IPS DF 6.9 (cell line): ENCODE measurements around the gene TSPO.
A peak's percentile ranks its signal among the peaks of the same experiment; 100 is the strongest.
"Not testable (repeated sequence)": the region's sequence is repeated elsewhere in the genome, so short reads cannot be mapped to it uniquely, and the experiment has no call there.

Experiments
- DNase-seq: peaks from one replicate; pipeline ENCODE4 v3.0.0-alpha.2; 2013; ENCODE audit warnings: low read depth, low spot score
- H3K27ac ChIP-seq: one replicate; pipeline ENCODE4 v1.5.1; 2013; ENCODE audit warnings: low read length, control low read depth
- H3K27me3 ChIP-seq: 2 replicates; pipeline ENCODE4 v1.6.1; 2013; ENCODE audit warnings: mild to moderate bottlenecking, low read length; ENCODE audit not compliant: control insufficient read depth, insufficient read depth
- H3K36me3 ChIP-seq: 2 replicates; pipeline ENCODE4 v1.6.1; 2013; ENCODE audit warnings: low read length; ENCODE audit not compliant: control insufficient read depth, insufficient read depth
- H3K4me1 ChIP-seq: 2 replicates; pipeline ENCODE4 v1.6.1; 2013; ENCODE audit warnings: low read length; ENCODE audit not compliant: control insufficient read depth, insufficient read depth
- H3K4me3 ChIP-seq: 2 replicates; pipeline ENCODE4 v1.5.1; 2013; ENCODE audit warnings: mild to moderate bottlenecking, low read length
- H3K9me3 ChIP-seq: 2 replicates; pipeline ENCODE4 v1.6.1; 2013; ENCODE audit warnings: low read length, inconsistent platforms; ENCODE audit not compliant: control insufficient read depth, insufficient read depth
- WGBS: extraction: QIAGEN DNeasy Blood & Tissue Kit; methylation state at CpG from one replicate; pipeline ENCODE4 v1.1.7; 2013; ENCODE audit warnings: mixed read lengths, missing lambda C conversion rate; ENCODE audit not compliant: insufficient read length, insufficient coverage; 5-methylcytosine and 5-hydroxymethylcytosine counted together

The TSPO gene

DNA sequence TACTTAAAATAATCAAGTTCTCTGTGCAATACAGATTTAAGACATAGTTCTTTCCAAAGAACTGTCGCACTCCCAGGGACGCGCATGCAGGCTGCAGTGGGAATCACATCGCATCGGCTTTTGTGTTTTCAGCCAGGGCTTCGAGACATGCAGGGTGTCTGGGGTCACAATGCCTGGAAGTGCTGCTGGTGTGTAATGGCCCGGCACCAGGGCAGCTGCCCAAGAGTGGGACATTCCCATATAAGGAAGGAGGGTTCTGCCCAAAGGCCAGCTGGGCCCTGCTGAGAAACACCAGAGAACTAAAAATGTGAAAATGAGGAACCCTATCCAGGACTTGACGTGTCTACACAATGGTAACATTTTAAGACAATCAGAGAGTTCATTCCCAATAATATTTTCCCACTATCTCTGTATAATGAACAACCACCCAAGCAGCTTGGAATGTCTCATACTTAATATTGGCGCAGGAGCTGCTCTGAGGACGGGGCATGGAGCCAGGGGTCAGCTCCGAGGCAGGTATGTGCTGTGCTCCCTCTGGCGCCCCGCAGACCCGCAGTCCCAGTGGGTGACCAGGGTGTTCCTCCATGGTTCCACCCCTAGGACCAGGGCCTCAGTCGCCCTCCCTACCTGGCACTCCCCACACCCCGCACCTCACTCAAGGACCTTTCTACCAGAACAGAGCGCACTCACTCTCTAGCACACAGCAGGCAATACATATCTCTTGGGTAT is 19.4 kb upstream of the TSPO start:
- Histone ChIP-seq H3K27me3 (no peaks in the 10 kb centered on the region), H3K4me3 (no peak overlapping the region), H3K4me1 (no peaks in the 10 kb centered on the region), H3K36me3 (peaks cover 14% of the 10 kb centered on the region), H3K9me3 (no peaks in the 10 kb centered on the region), H3K27ac (no peak overlapping the region)
- no peak for DNase-seq
- no CpG with 5 or more reads among the region's 17 CpGs for WGBS

- DNase-seq: no peak
- peaks cover 20% of the 10 kb centered on the region for H3K36me3 ChIP-seq
- H3K27ac ChIP-seq: no peak overlapping the region
- H3K4me3 ChIP-seq: no peak overlapping the region
- no peaks in the 10 kb centered on the region for H3K27me3 ChIP-seq
- no CpG with 5 or more reads among the region's 9 CpGs for WGBS
- no peaks in the 10 kb centered on the region for H3K9me3 ChIP-seq
- no peaks in the 10 kb centered on the region for H3K4me1 ChIP-seq
Measured at GRCh38 chr22:43133401-43133800, 18.0 kb upstream of the TSPO start.

DNA sequence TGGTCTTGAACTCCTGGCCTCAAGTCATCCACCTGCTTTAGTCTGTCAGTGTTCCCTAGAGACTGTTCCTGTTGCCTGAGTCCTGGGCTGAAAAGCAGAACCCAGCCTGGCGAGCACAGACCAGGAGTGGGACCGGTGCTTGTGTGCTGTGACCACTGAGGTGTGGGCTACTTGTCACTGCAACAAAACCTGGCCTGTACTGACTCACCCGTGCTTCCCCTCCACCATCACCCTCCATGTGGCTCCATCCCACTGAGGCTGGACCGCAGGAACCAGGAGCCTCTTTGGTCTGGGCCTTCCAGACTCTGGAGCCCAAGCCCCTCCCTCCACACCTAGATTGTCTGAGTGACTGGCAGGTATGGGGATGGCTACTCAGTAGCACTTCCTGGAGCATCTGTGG is 16.8 kb upstream of the TSPO start:
- Histone ChIP-seq H3K27ac (no peak overlapping the region), H3K36me3 (peaks cover 20% of the 10 kb centered on the region), H3K4me1 (no peaks in the 10 kb centered on the region), H3K27me3 (no peaks in the 10 kb centered on the region), H3K4me3 (no peak overlapping the region), H3K9me3 (no peaks in the 10 kb centered on the region)
- DNase-seq: no peak
- no CpG with 5 or more reads among the region's 4 CpGs for WGBS

DNA sequence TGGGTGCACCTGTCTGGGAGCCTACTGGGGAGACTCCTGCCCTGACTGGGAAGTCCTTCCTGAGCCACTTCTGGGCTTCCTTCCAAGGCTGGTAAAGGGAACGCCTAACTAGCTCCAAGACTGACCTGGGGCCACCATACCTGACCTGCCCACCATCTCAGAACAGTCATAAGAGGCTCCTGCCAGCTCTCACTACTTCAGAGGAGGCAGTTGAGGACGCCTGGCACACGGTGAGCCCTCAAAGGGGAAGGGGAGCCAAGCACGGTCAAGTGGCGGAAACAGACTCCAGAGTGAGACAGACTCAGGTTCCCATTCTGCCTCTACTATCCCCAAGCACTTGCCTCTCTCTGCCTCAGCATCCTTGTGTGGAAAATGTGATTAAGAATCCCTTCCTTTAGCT is 15.8 kb upstream of the TSPO start:
- Histone ChIP-seq H3K27me3 (no peaks in the 10 kb centered on the region), H3K36me3 (peaks cover 23% of the 10 kb centered on the region), H3K27ac (no peak overlapping the region), H3K9me3 (no peaks in the 10 kb centered on the region), H3K4me1 (no peaks in the 10 kb centered on the region), H3K4me3 (no peak overlapping the region)
- no CpG with 5 or more reads among the region's 5 CpGs for WGBS
- no peak for DNase-seq

DNA sequence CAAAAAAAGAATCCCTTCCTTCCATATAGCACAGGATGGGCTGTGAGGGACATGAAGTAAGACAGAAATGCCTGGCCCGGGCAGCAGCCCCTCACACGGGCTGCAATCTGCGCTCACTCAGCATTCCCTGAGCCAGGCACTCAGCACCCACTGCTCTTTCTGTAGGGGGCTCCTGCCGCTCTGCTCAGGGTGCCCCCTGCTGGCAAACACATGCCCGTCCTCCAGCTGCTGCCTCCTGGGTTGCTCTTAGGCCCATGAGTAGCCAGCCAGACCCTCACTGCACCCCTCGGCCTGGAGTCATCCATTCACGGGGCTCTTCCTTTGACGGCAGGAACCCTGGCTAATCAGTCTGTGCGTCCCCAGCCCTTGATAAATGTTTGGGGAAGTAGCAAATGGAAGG is 15.1 kb upstream of the TSPO start:
- Histone ChIP-seq H3K9me3 (no peaks in the 10 kb centered on the region), H3K4me3 (no peak overlapping the region), H3K27me3 (no peaks in the 10 kb centered on the region), H3K36me3 (peaks cover 23% of the 10 kb centered on the region), H3K27ac (no peak overlapping the region), H3K4me1 (no peaks in the 10 kb centered on the region)
- no peak for DNase-seq
- no CpG with 5 or more reads among the region's 9 CpGs for WGBS

DNA sequence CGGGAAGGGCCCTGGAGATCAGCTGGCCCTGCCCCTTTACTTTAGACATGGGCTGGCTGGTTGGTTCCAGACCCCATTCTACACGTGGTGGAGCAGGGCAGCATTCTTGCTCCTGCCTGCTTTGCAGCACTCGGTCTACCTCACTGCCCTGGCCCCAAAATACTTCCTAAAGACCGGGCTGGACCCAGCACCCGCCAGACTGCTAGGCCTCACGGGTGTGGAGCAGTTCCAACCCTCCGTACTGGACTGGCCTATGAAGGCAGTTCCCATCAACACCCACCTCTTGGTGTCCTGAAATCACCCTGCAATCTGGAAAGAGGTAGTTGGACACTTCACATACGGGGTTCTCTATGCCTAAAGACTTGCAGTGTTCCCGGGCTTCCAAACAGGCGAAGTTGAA is 14.6 kb upstream of the TSPO start:
- H3K9me3 ChIP-seq: no peaks in the 10 kb centered on the region
- H3K36me3 ChIP-seq: peaks cover 23% of the 10 kb centered on the region
- H3K27ac ChIP-seq: no peak overlapping the region
- H3K27me3 ChIP-seq: no peaks in the 10 kb centered on the region
- DNase-seq: no peak
- H3K4me3 ChIP-seq: no peak overlapping the region
- H3K4me1 ChIP-seq: no peaks in the 10 kb centered on the region
- no CpG with 5 or more reads among the region's 10 CpGs for WGBS

DNA sequence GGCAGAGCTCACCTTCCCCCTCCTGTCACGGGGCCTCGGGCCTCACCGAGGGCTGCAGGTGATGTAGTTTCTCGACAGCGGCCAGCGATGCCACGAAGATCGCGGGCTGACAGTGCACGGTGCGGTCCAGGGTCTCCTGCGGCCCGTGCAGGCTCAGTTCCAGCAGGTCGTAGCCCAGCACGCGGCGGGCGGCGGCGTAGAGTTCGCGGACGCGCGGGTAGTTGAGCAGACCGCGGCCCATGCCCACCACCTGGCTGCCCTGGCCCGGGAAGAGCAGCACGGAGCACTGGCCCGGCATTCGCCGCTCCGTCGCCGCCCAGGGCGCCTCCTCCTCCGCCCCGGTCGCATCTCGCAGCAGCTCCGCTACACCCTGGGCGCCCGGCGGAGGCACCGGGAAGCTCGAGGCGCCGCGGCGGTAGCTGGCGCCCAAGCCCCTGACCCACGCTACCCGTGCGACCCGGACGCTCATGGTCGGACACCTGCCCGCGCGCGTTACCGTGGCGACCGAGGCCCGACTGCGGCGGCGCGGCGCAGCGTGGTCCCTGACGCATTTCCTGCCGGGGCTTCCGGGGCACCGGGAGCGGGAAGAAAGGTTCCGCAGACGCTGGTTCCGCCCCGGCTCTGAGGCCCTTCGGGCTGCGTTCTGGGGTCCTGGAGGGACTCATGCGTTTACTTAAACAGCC is 8.3 kb upstream of the TSPO start, which contains the start of gene MCAT:
MCAT (minus strand) TSS at position 519 of the 683 bp plus-strand sequence; CDS start at position 469, 50 bp downstream.
- Histone ChIP-seq H3K27me3 (no peaks in the 10 kb centered on the region), H3K4me1 (no peaks in the 10 kb centered on the region), H3K4me3 (peak within 1 kb of the TSS; percentile 82), H3K27ac (no peak within 1 kb of the TSS), H3K9me3 (no peaks in the 10 kb centered on the region), H3K36me3 (peaks cover 5% of the 10 kb centered on the region; the same call in 1 of the 2 replicates)
- DNase-seq: peak; percentile 55
- no CpG with 5 or more reads among the region's 83 CpGs for WGBS

- Histone ChIP-seq H3K9me3 (no peaks in the 10 kb centered on the region), H3K4me3 (no peak overlapping the region), H3K27me3 (no peaks in the 10 kb centered on the region), H3K27ac (no peak overlapping the region), H3K36me3 (peaks cover 3% of the 10 kb centered on the region; the same call in 1 of the 2 replicates), H3K4me1 (no peaks in the 10 kb centered on the region)
- no peak for DNase-seq
- WGBS: no CpG with 5 or more reads among the region's 3 CpGs
Measured at GRCh38 chr22:43144949-43145348, 6.4 kb upstream of the TSPO start.

- WGBS: no CpG with 5 or more reads among the region's 8 CpGs
- H3K36me3 ChIP-seq, H3K4me1 ChIP-seq, H3K4me3 ChIP-seq, DNase-seq, H3K27me3 ChIP-seq, H3K9me3 ChIP-seq, H3K27ac ChIP-seq: not testable (repeated sequence)
Measured at GRCh38 chr22:43145371-43145770, 6.0 kb upstream of the TSPO start.

- not testable (repeated sequence) for H3K27ac ChIP-seq
Measured at GRCh38 chr22:43146332-43146731, 5.0 kb upstream of the TSPO start.

More at GRCh38 chr22:43146332-43146731, 5.0 kb upstream of the TSPO start:
- not testable (repeated sequence) for H3K27me3 ChIP-seq, DNase-seq, H3K36me3 ChIP-seq, H3K4me3 ChIP-seq, H3K4me1 ChIP-seq, H3K9me3 ChIP-seq
- no CpG with 5 or more reads among the region's 15 CpGs for WGBS
